WTC11 (cell line): ENCODE measurements around the gene FAM118B. TPM values are rescaled to one million over a fixed set of nuclear protein-coding genes. Genes with fewer than 3 reads are reported as not detected.

Experiments used
- ATAC-seq: fragments of 200-7000 bp; cut with Tn5 transposase; 2 replicates; pipeline ENCODE4 v1.10.0; 2021; ENCODE audit warnings: mild to moderate bottlenecking, moderate library complexity
- CTCF ChIA-PET: fragments of 300-600 bp; sonication (Branson Sonifier 250); formaldehyde crosslinking; loops from one replicate; lab custom pipeline; 2021; ENCODE audit warnings: antibody characterized with exemption; lab: Charles Lee
- POLR2A ChIA-PET: fragments of 350-600 bp; sonication (Branson Sonifier 250); formaldehyde crosslinking; loops from one replicate; lab custom pipeline; 2021; ENCODE audit warnings: antibody characterized with exemption; lab: Charles Lee
- DNase-seq: peaks from one replicate; pipeline ENCODE4 v3.0.0; 2021; ENCODE audit warnings: low spot score
- H3K27ac Mint-ChIP-seq: 2 replicates; pipeline ENCODE4 v1.8.0; 2021; ENCODE audit warnings: mixed read lengths
- H3K27me3 Mint-ChIP-seq: 2 replicates; pipeline ENCODE4 v1.8.0; 2021; ENCODE audit warnings: low read depth, mild to moderate bottlenecking, moderate library complexity, mixed read lengths
- H3K36me3 Mint-ChIP-seq: 2 replicates; pipeline ENCODE4 v1.8.0; 2021; ENCODE audit warnings: mixed read lengths
- H3K4me1 Mint-ChIP-seq: 2 replicates; pipeline ENCODE4 v1.8.0; 2022; ENCODE audit warnings: mixed read lengths
- H3K4me3 Mint-ChIP-seq: 2 replicates; pipeline ENCODE4 v1.8.0; 2021; ENCODE audit warnings: mild to moderate bottlenecking, moderate library complexity, mixed read lengths
- H3K9me3 Mint-ChIP-seq: 2 replicates; pipeline ENCODE4 v1.8.0; 2021; ENCODE audit warnings: mixed read lengths
- ARID4B ChIP-seq: sonication (generic); formaldehyde crosslinking; IDR thresholded peaks from 2 replicates; pipeline ENCODE4 v1.8.0; 2023; ENCODE audit warnings: missing genetic modification reagents, mild to moderate bottlenecking, borderline replicate concordance
- CBFB ChIP-seq: sonication (generic); formaldehyde crosslinking; IDR thresholded peaks from 2 replicates; pipeline ENCODE4 v1.8.1; 2022; ENCODE audit warnings: mild to moderate bottlenecking, low read depth, missing genetic modification reagents
- CDX4 ChIP-seq: fragments of 250-450 bp; sonication (Bioruptor Pico); IDR thresholded peaks from 2 replicates; pipeline ENCODE4 v1.9.0; 2021; ENCODE audit warnings: moderate library complexity, mild to moderate bottlenecking, inconsistent platforms, borderline replicate concordance
- E2F1 ChIP-seq: sonication (generic); formaldehyde crosslinking; IDR thresholded peaks from 2 replicates; pipeline ENCODE4 v1.8.0; 2022; ENCODE audit warnings: mild to moderate bottlenecking, missing genetic modification reagents
- ESRRA ChIP-seq: sonication (generic); formaldehyde crosslinking; IDR thresholded peaks from 2 replicates; pipeline ENCODE4 v1.8.1; 2022; ENCODE audit warnings: mild to moderate bottlenecking, missing genetic modification reagents, borderline replicate concordance
- FOXP1 ChIP-seq: sonication (generic); formaldehyde crosslinking; IDR thresholded peaks from 2 replicates; pipeline ENCODE4 v1.8.0; 2022; ENCODE audit warnings: missing genetic modification reagents, mild to moderate bottlenecking, moderate library complexity, borderline replicate concordance
- IRF2 ChIP-seq: sonication (generic); formaldehyde crosslinking; IDR thresholded peaks from 2 replicates; pipeline ENCODE4 v1.8.0; 2022; ENCODE audit warnings: low read depth, missing genetic modification reagents, borderline replicate concordance
- KAT7 ChIP-seq: sonication (generic); formaldehyde crosslinking; IDR thresholded peaks from 2 replicates; pipeline ENCODE4 v1.8.1; 2023; ENCODE audit warnings: missing genetic modification reagents, mild to moderate bottlenecking, borderline replicate concordance
- NFYB ChIP-seq: sonication (generic); formaldehyde crosslinking; conservative IDR thresholded peaks from 2 replicates; pipeline ENCODE4 v1.8.0; 2022; ENCODE audit warnings: low read depth, missing genetic modification reagents
- PRDM15 ChIP-seq: sonication (generic); formaldehyde crosslinking; IDR thresholded peaks from 2 replicates; pipeline ENCODE4 v1.8.0; 2022; ENCODE audit warnings: missing genetic modification reagents
- USF1 ChIP-seq: sonication (generic); formaldehyde crosslinking; IDR thresholded peaks from 2 replicates; pipeline ENCODE4 v1.8.0; 2022; ENCODE audit warnings: mild to moderate bottlenecking, missing genetic modification reagents
- ZNF121 ChIP-seq: sonication (generic); formaldehyde crosslinking; IDR thresholded peaks from 2 replicates; pipeline ENCODE4 v1.8.0; 2023; ENCODE audit warnings: missing genetic modification reagents
- ZNF263 ChIP-seq: sonication (generic); formaldehyde crosslinking; IDR thresholded peaks from 2 replicates; pipeline ENCODE4 v1.8.1; 2022; ENCODE audit warnings: low read depth, mild to moderate bottlenecking, moderate library complexity, missing genetic modification reagents
- ZNF425 ChIP-seq: fragments of 250-450 bp; sonication (Bioruptor Pico); conservative IDR thresholded peaks from 2 replicates; pipeline ENCODE4 v1.9.0; 2021; ENCODE audit warnings: mild to moderate bottlenecking
- ZNF512 ChIP-seq: sonication (generic); formaldehyde crosslinking; IDR thresholded peaks from 2 replicates; pipeline ENCODE4 v1.8.1; 2022; ENCODE audit warnings: missing genetic modification reagents, borderline replicate concordance
- total RNA-seq: library from RNA; stranded (reverse); gene quantifications from 3 replicates; pipeline ENCODE4 v1.2.3, GENCODE V29; 2021

The FAM118B gene
- total RNA-seq, 1 experiment from 2014 or later: 35.3 TPM

GRCh38 chr11:126232683-126233082 is 21.1 kb downstream of the FAM118B start:
- Mint-ChIP-seq H3K9me3 (no peaks in the 10 kb centered on the region), H3K27me3 (no peaks in the 10 kb centered on the region), H3K4me3 (no peak overlapping the region)
- CTCF ChIA-PET: no interaction called here
- TF ChIP-seq IRF2 (no peak), E2F1 (no peak), NFYB (CRISPR knock-in tag) (no peak), FOXP1 (no peak), USF1 (no peak), CDX4 (no peak), ARID4B (no peak), ZNF425 (CRISPR knock-in tag) (no peak), ZNF263 (CRISPR knock-in tag) (no peak), CBFB (CRISPR knock-in tag) (no peak), ZNF121 (CRISPR knock-in tag) (no peak)
- TF ChIP-seq, all 79 proteins: peak for 0
- H3K36me3 Mint-ChIP-seq: peaks cover 22% of the 10 kb centered on the region
- no peak overlapping the region for H3K27ac Mint-ChIP-seq
- no peak for DNase-seq
- POLR2A ChIA-PET: no interaction called here
- no peak for ATAC-seq
- no peaks in the 10 kb centered on the region for H3K4me1 Mint-ChIP-seq

GRCh38 chr11:126233391-126233790 is 21.8 kb downstream of the FAM118B start:
- H3K9me3 Mint-ChIP-seq: no peaks in the 10 kb centered on the region
- no peak for ATAC-seq
- peaks cover 25% of the 10 kb centered on the region for H3K36me3 Mint-ChIP-seq
- H3K4me3 Mint-ChIP-seq: no peak overlapping the region
- ChIA-PET POLR2A (no interaction called here), CTCF (no interaction called here)
- H3K27me3 Mint-ChIP-seq: no peaks in the 10 kb centered on the region
- DNase-seq: no peak
- H3K27ac Mint-ChIP-seq: no peak overlapping the region
- H3K4me1 Mint-ChIP-seq: no peaks in the 10 kb centered on the region
- TF ChIP-seq NFYB (CRISPR knock-in tag) (no peak), ARID4B (no peak), KAT7 (CRISPR knock-in tag) (no peak), ZNF512 (CRISPR knock-in tag) (no peak), ZNF121 (CRISPR knock-in tag) (no peak), PRDM15 (CRISPR knock-in tag) (no peak), ESRRA (CRISPR knock-in tag) (no peak)
